NCI-H1417 (cell line): ENCODE results near the gene HERPUD1.
"Not testable (repeated sequence)": the region's sequence is repeated elsewhere in the genome, so short reads cannot be mapped to it uniquely, and the experiment has no call there.

Experiments
- DNase-seq, 3 experiments: peaks; one replicate each; lab custom pipeline; 2025; lab: John Stamatoyannopoulos, UW

The HERPUD1 gene

GRCh38 chr16:56931892-56932720 is at the start of gene HERPUD1:
HERPUD1 (plus strand) TSS chr16:56932142; CDS start chr16:56932245, 103 bp downstream.
- DNase-seq, result peak; percentile 90 to 98 (median 97)

GRCh38 chr16:56883586-56883985 is 48.4 kb upstream of the HERPUD1 start:
- DNase-seq, result no peak

- DNase-seq, result no peak
These were observed 47.8 kb upstream of the HERPUD1 start for GRCh38 chr16:56884026-56884582.

GRCh38 chr16:56884929-56885328 is 47.0 kb upstream of the HERPUD1 start:
- not testable (repeated sequence) for DNase-seq

- no peak for DNase-seq
These were observed 46.3 kb upstream of the HERPUD1 start for GRCh38 chr16:56885446-56886162.

- no peak for DNase-seq
These were observed 45.6 kb upstream of the HERPUD1 start for GRCh38 chr16:56886296-56886695.

GRCh38 chr16:56886826-56887225 is 45.1 kb upstream of the HERPUD1 start:
- DNase-seq, result no peak

GRCh38 chr16:56888806-56889205 is 43.1 kb upstream of the HERPUD1 start:
- DNase-seq, result no peak

GRCh38 chr16:56889206-56889605 is 42.7 kb upstream of the HERPUD1 start:
- no peak for DNase-seq

- no peak for DNase-seq
These were observed 40.3 kb upstream of the HERPUD1 start for GRCh38 chr16:56891685-56892084.

GRCh38 chr16:56892705-56893104 is 39.2 kb upstream of the HERPUD1 start:
- DNase-seq, result no peak

- no peak for DNase-seq
These were observed 37.5 kb upstream of the HERPUD1 start for GRCh38 chr16:56894331-56894917.

GRCh38 chr16:56895813-56896212 is 36.1 kb upstream of the HERPUD1 start:
- no peak for DNase-seq

- no peak for DNase-seq
These were observed 35.7 kb upstream of the HERPUD1 start for GRCh38 chr16:56896244-56896643.

- peak in 1 of 3 experiments; percentile 10 for DNase-seq
These were observed 34.7 kb upstream of the HERPUD1 start for GRCh38 chr16:56897026-56897799.

GRCh38 chr16:56898847-56899246 is 33.1 kb upstream of the HERPUD1 start:
- DNase-seq, result no peak

GRCh38 chr16:56903866-56904265 is 28.1 kb upstream of the HERPUD1 start:
- no peak for DNase-seq

- DNase-seq, result no peak
These were observed 24.5 kb upstream of the HERPUD1 start for GRCh38 chr16:56907401-56907800.

GRCh38 chr16:56909527-56909979 is 22.4 kb upstream of the HERPUD1 start:
- no peak for DNase-seq

- DNase-seq, result no peak
These were observed 21.8 kb upstream of the HERPUD1 start for GRCh38 chr16:56910112-56910511.
